Right atrium auricular region (tissue), 2 donors: ENCODE measurements around the gene KIF5C. TPM values are rescaled to one million over a fixed set of nuclear protein-coding genes. Genes with fewer than 3 reads are reported as not detected.

ENCODE experiments used
- DNase-seq: peaks from one replicate; pipeline ENCODE4 v3.0.0-alpha.2; 2019; ENCODE audit warnings: low spot score
- H3K27ac ChIP-seq, 2 donors: fragments of 200-600 bp; sonication (generic); 1 replicate in 1 of 2; 2 replicates in 1 of 2; pipeline ENCODE4 v1.5.1; 2016 to 2019
- H3K27me3 ChIP-seq, 2 donors: fragments of 200-600 bp; sonication (generic); one replicate each; pipeline versions ENCODE4 v1.5.1 to v1.6.0; 2017 to 2019
- H3K36me3 ChIP-seq: fragments of 200-600 bp; sonication (generic); one replicate; pipeline ENCODE4 v1.5.1; 2016
- H3K4me1 ChIP-seq, 2 donors: fragments of 200-600 bp; sonication (generic); one replicate each; pipeline versions ENCODE4 v1.5.1 to v1.6.0; 2017 to 2019
- H3K4me3 ChIP-seq, 2 donors: fragments of 200-600 bp; sonication (generic); 1 replicate in 1 of 2; 2 replicates in 1 of 2; pipeline ENCODE4 v1.5.1; 2017 to 2019; ENCODE audit warnings: mild to moderate bottlenecking in 1 of 2, moderate library complexity in 1 of 2
- H3K9me3 ChIP-seq, 2 donors: fragments of 200-600 bp; sonication (generic); one replicate each; pipeline ENCODE4 v1.5.1; 2019
- CTCF ChIP-seq, 2 donors: fragments of 200-600 bp; sonication (generic); IDR thresholded peaks; one replicate each; pipeline ENCODE4 v1.5.1; 2019; ENCODE audit warnings: antibody characterized with exemption in 2 of 2
- total RNA-seq, 2 donors: library from RNA; depleted of rRNA; stranded (reverse); fragments of >200 nt; gene quantifications; one replicate each; pipeline ENCODE4 v1.1.0, GENCODE V29; 2016

Gene KIF5C
- total RNA-seq, 2 donors from 2014 or later = 1.6 to 2.2 TPM

GRCh38 chr2:149068225-149068995 is 193.4 kb downstream of the KIF5C start:
- no peak overlapping the region for H3K27ac ChIP-seq
- no peak overlapping the region for H3K4me3 ChIP-seq
- no peaks in the 10 kb centered on the region for H3K9me3 ChIP-seq
- DNase-seq = no peak
- no peaks in the 10 kb centered on the region for H3K36me3 ChIP-seq
- H3K4me1 ChIP-seq = peaks cover 0 to 5% of the 10 kb centered on the region in 2 donors
- TF ChIP-seq CTCF (IDR thresholded peaks at IDR 0.05) = no peak
- no peaks in the 10 kb centered on the region for H3K27me3 ChIP-seq

GRCh38 chr2:149068996-149069888 is 194.2 kb downstream of the KIF5C start:
- Histone ChIP-seq H3K4me1 (peaks cover 0 to 5% of the 10 kb centered on the region in 2 donors), H3K9me3 (no peaks in the 10 kb centered on the region), H3K27ac (no peak overlapping the region), H3K4me3 (no peak overlapping the region), H3K27me3 (no peaks in the 10 kb centered on the region), H3K36me3 (no peaks in the 10 kb centered on the region)
- DNase-seq = no peak
- TF ChIP-seq CTCF (IDR thresholded peaks at IDR 0.05) = no peak

GRCh38 chr2:149070681-149071320 is 195.8 kb downstream of the KIF5C start:
- Histone ChIP-seq H3K4me3 (no peak overlapping the region), H3K9me3 (no peaks in the 10 kb centered on the region), H3K36me3 (no peaks in the 10 kb centered on the region), H3K27me3 (no peaks in the 10 kb centered on the region), H3K4me1 (peaks cover 0 to 5% of the 10 kb centered on the region in 2 donors), H3K27ac (no peak overlapping the region)
- no peak for TF ChIP-seq CTCF (IDR thresholded peaks at IDR 0.05)
- no peak for DNase-seq

GRCh38 chr2:149075105-149075504 is 200.1 kb downstream of the KIF5C start:
- Histone ChIP-seq H3K36me3 (no peaks in the 10 kb centered on the region), H3K4me3 (no peak overlapping the region), H3K9me3 (no peaks in the 10 kb centered on the region), H3K27ac (no peak overlapping the region), H3K4me1 (no peaks in the 10 kb centered on the region), H3K27me3 (no peaks in the 10 kb centered on the region)
- DNase-seq = no peak
- no peak for TF ChIP-seq CTCF (IDR thresholded peaks at IDR 0.05)

- H3K27me3 ChIP-seq = no peaks in the 10 kb centered on the region
- H3K4me3 ChIP-seq = no peak overlapping the region
Observed at GRCh38 chr2:149075853-149076252, 200.8 kb downstream of the KIF5C start.

More at GRCh38 chr2:149075853-149076252, 200.8 kb downstream of the KIF5C start:
- Histone ChIP-seq H3K27ac (no peak overlapping the region), H3K36me3 (no peaks in the 10 kb centered on the region), H3K9me3 (no peaks in the 10 kb centered on the region), H3K4me1 (no peaks in the 10 kb centered on the region)
- DNase-seq = no peak
- TF ChIP-seq CTCF (IDR thresholded peaks at IDR 0.05) = no peak

Other genes with a start within 250 kb of the KIF5C start
- 10 to 100 TPM; 17.8 to 18.3 TPM for gene EPC2, start 230.5 kb upstream of the KIF5C start, total RNA-seq
- gene LYPD6B, start 163.5 kb downstream of the KIF5C start, total RNA-seq = under 1 TPM in 1 of 2 donors, not detected in 1; 0.28 TPM